Activated CD4-positive, alpha-beta T cell treated with anti-CD3 and anti-CD28 coated beads, Interleukin-2, amount 50 U/mL, for 24 hours (primary cell): ENCODE data around the gene ZNF503.

Experiments
- DNase-seq, 2 donors: peaks; one replicate each; pipeline ENCODE4 v3.0.0-alpha.2; 2020; ENCODE audit warnings: low read depth in 1 of 2, low spot score in 1 of 2

Gene ZNF503

GRCh38 chr10:75358132-75358531, 43.4 kb downstream of the ZNF503 start:
- DNase-seq: no peak

GRCh38 chr10:75357500-75357899, 44.1 kb downstream of the ZNF503 start:
- no peak for DNase-seq

GRCh38 chr10:75356484-75356883, 45.1 kb downstream of the ZNF503 start:
- no peak for DNase-seq

GRCh38 chr10:75355706-75356105, 45.9 kb downstream of the ZNF503 start:
- DNase-seq: no peak

GRCh38 chr10:75353183-75353582, 48.4 kb downstream of the ZNF503 start:
- DNase-seq: no peak

- no peak for DNase-seq
These were observed 48.9 kb downstream of the ZNF503 start for GRCh38 chr10:75352650-75353049.

- DNase-seq: no peak
These were observed 49.9 kb downstream of the ZNF503 start for GRCh38 chr10:75351637-75352036.

GRCh38 chr10:75350791-75351190, 50.8 kb downstream of the ZNF503 start:
- no peak for DNase-seq
